GM10847 (cell line): ENCODE measurements around the gene NCAN.

ENCODE experiments used
- POLR2A ChIP-seq: IDR thresholded peaks from 2 replicates; pipeline ENCODE4 v1.6.1; 2011; ENCODE audit not compliant: insufficient read length; ENCODE audit errors: extremely low read depth

NCAN gene

GRCh38 chr19:19207637-19208572 lies 3.9 kb upstream of the NCAN start:
- no peak for TF ChIP-seq POLR2A

- TF ChIP-seq POLR2A, result no peak
These were observed 2.4 kb upstream of the NCAN start for GRCh38 chr19:19209372-19209771.

GRCh38 chr19:19212916-19213315 lies 1.2 kb downstream of the NCAN start:
- no peak for TF ChIP-seq POLR2A

GRCh38 chr19:19213426-19214158 lies 1.8 kb downstream of the NCAN start:
- no peak for TF ChIP-seq POLR2A

GRCh38 chr19:19214159-19214490 lies 2.4 kb downstream of the NCAN start:
- TF ChIP-seq POLR2A, result no peak

GRCh38 chr19:19214892-19215291 lies 3.1 kb downstream of the NCAN start:
- no peak for TF ChIP-seq POLR2A

- TF ChIP-seq POLR2A, result no peak
These were observed 4.0 kb downstream of the NCAN start for GRCh38 chr19:19215792-19216191.

- TF ChIP-seq POLR2A, result no peak
These were observed 5.3 kb downstream of the NCAN start for GRCh38 chr19:19217099-19217498.

GRCh38 chr19:19218911-19219310 lies 7.2 kb downstream of the NCAN start:
- no peak for TF ChIP-seq POLR2A

- TF ChIP-seq POLR2A, result no peak
These were observed 11.3 kb downstream of the NCAN start for GRCh38 chr19:19223060-19223459.

- no peak for TF ChIP-seq POLR2A
These were observed 11.9 kb downstream of the NCAN start for GRCh38 chr19:19223636-19224035.

- no peak for TF ChIP-seq POLR2A
These were observed 12.5 kb downstream of the NCAN start for GRCh38 chr19:19224150-19224851.

GRCh38 chr19:19224852-19225494 lies 13.2 kb downstream of the NCAN start:
- TF ChIP-seq POLR2A, result no peak

- no peak for TF ChIP-seq POLR2A
These were observed 14.4 kb downstream of the NCAN start for GRCh38 chr19:19226204-19226603.

- no peak for TF ChIP-seq POLR2A
These were observed 14.9 kb downstream of the NCAN start for GRCh38 chr19:19226663-19227062.
